ENCODE measurements around the gene PTPRN2. TPM values are rescaled to one million over a fixed set of nuclear protein-coding genes. Genes with fewer than 3 reads are reported as not detected.
"Not testable (repeated sequence)": the region's sequence is repeated elsewhere in the genome, so short reads cannot be mapped to it uniquely, and the experiment has no call there.

The PTPRN2 gene
- total RNA-seq, 2 donors from 2014 or later = 30.3 to 40.7 TPM

DNA sequence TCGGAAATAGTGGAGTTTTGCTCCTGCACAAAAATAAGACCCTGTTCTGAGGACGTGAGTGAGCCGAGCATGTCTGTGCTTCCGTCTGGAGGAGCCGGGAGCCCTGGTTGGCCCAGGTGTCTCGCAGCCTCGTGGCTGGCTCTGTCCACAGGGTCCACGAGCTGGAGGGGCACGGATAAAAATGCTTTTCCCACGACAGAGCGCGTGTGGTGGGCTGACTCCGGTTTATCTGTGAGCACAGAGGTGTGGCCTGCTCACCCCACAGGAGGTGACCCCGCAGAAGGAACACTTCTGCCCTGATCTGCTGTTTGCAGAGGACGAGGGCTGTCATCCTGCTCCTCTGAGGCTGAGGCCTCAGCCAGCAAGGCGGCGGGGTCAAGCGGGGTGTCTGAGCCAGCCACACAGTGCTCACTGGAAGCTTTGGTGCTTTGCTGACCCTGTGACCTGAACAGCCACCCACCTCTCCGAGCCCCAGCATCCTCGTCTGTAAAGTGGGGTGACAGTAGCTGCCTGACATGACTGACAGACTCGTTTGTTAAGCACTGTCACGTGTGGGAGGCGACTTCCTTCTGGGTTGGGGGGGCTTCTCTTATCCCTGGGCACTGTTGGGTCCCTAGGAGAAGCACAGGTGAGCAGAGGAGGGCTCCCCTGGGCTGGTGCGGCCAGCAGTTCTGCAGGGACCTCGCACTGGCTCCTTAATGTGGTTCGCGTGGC is 1088.3 kb downstream of the PTPRN2 start:
- intact Hi-C loops (cut with DNase I, micrococcal nuclease) = no loop called here
- ATAC-seq (no peak), DNase-seq (no peak)

DNA sequence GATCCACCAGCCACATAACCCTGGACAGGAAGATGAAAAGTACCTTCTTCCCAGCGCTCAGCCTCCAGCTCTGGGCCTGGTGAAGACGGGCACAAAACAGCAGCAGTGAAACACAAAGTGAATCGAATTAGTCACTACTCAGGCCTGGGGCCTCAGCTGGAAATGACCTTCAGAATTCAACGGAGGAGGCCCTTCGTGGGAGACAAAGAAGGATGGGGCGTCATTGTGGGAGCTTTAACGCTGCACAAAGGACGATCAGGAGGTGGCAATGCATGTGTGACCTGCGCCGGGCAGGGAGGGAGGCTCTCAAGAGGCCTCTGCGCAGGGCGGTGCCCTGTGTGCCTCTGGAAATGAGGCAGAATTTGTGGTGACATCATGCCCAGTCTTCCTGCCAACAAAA is 1089.0 kb downstream of the PTPRN2 start:
- ATAC-seq (no peak), DNase-seq (no peak)
- intact Hi-C loops (cut with DNase I, micrococcal nuclease) = no loop called here

DNA sequence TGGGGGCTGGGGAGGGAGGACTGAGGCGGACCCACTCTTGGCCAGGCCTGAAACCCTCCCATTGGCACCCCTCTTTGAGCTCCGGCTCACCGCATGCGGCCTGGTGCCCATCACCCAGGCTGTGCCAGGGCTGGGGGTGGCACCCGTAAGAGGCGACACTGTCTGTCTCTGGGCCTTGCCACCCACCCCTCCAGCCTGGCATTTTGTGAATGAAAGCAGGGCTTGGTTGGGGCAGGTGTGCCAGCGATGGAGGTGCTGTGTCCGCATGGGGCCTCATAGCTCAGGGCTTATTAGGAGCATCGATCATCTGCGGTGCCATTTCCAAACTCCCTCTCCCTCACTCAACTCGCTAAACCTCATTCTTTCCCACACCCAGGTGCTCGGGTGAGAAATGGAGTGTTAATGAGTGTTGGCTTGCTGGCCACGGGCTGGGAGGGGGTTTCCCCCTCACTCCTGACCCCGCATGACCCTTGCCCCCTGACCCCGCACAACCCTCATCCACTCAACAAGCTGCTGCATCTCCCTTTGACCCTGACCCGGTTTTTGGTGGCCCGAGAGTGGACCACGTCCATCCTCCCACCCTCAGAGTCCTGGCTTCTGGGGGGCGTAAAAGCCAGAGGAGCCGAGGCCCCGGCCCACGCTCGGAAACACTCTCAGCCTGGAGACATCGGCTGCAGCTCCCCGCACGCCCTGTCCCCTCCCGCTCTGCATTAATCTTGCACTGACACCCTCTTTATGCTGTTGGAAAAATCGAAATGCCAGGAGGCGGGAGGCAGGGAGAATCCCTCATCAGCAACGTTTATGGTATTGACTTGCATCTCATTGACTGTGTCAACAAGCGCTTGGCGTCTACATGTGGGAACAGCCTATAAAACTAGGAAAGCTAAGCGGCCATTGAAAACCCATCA is 1089.6 kb downstream of the PTPRN2 start:
- intact Hi-C loops (cut with DNase I, micrococcal nuclease) = no loop called here
- DNase-seq = no peak
- no peak for ATAC-seq

DNA sequence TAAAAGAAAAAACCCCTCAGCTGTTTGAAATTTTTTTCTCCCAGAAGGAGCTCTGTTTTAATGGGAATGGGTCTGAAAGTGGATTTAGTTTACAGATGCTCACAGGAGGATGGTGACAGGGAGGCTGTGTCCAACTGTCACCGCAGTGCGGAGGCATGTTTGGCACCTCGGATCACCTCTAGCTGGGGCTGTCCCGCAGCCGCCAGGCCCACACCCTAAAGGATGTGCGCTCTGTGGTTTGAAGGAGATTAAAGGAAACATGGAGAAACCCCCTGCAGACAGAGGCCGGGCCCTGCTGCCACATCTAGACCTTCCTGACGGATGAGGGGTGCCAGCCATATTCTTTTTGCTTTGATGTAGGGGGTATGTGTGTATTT is 1090.3 kb downstream of the PTPRN2 start:
- ATAC-seq (no peak), DNase-seq (no peak)
- intact Hi-C loops (cut with DNase I, micrococcal nuclease) = no loop called here

DNA sequence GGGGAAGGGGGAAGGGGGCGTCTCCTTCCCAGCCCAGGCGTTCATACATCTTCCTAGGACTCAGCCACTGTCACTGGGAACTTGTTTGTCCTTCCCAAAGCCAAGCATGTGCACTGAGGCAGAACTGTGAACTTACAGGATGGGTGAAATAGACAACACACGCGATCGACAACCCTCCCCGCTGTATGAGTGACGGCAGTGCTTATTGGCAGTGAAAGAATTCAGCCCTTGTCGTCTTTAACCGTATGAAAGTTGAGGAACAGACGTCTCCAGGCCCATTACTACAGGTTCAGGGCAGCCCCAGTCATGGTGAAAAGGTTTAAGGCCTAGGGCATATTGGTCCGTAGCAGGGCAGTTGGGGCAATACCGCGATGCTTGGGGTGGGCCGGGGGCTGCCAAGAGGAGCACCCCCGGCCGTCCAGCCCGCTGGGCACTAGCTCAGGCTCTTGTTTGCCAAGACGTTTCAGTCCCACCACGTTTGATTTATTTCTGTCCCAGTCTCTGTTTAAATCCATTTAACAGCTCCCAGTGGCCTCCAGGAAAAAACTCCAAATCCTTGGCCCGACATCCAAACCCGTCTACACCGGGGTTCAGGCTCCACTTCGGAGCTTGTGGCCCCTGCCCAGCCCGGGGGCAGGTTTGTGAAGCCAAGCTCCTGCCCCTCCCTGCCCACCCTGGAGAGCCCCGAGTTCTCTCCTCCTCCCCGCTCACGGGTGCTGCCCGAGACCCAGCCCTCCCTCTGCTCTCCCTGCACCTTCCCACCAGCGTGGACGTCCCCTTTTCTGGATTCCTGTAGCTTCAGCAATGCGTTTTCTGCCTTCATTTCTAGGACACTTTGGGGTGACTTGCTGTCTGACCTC is 1091.0 kb downstream of the PTPRN2 start:
- intact Hi-C loops (cut with DNase I, micrococcal nuclease) = no loop called here
- ATAC-seq = no peak
- DNase-seq = no peak

DNA sequence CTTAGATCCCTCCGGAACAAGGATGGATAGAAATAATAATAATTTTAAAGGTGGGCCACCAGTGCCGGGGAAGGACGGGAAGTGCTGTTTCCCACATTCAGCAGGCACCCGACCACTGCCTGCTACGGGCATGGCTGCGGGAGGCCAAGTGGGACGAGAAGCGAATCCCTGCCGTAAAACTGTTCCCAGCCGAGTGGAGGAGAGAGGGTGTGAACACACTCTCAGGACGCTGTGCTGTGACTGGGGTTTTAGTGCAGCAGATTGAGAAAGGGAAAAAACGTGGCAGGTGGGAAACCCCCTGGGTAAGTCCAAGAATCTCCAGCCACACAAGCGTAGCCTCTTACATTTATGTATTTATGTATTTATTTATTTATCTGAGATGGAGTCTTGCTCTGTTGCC is 1092.0 kb downstream of the PTPRN2 start:
- intact Hi-C loops (cut with DNase I, micrococcal nuclease) = no loop called here
- DNase-seq (no peak), ATAC-seq (no peak)

DNA sequence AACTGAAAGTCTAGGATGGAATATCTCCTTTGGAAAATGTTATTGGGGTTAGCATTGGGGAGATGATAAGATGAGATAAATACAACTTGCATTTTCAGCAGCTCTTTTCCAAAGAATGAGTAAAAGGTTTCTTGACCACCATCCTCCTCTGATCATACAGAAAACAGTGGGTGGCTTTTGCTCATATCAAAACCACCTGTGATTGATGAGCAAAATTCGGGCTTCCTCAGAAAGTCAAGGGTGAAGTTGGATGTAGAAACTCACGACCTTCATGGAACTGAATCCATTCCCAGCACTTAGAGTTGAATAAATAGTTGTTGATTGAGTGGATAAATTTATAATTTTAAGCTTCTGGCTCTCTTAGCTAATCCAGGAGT is 1092.5 kb downstream of the PTPRN2 start:
- intact Hi-C loops (cut with DNase I, micrococcal nuclease) = no loop called here
- ATAC-seq (no peak), DNase-seq (no peak)

DNA sequence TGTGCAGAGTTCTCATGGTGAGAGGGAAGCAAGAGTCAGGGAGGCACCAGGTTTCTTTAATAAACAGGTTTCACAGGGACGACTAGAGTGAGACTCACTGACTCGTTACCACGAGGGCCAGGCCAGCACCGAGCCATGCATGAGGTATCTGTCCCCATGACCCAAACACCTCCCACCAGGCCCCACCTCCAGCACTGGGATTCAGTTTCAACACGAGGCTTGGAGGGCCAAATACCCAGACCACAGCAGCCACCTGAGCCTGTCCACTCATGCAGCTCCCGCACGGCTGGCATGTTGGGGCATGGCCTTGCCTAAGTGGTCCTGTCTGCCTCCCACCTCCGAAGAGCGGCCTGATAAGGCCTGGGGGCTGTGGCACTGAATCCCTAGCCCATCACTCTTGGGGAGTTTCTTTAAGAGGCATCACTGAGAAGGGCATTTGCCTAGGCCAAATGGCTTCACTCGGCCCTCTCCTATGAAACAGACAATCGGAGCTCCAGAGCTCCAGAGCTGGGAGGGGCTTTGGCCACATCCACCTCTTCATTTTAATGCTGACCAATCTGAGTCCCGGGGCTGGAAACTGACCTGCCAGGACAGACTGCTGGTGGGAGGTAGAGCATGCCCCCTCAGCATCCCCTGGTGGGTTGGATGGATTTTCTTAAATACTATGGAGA is 1093.0 kb downstream of the PTPRN2 start:
- intact Hi-C loops (cut with DNase I, micrococcal nuclease) = no loop called here
- no peak for DNase-seq
- no peak for ATAC-seq

DNA sequence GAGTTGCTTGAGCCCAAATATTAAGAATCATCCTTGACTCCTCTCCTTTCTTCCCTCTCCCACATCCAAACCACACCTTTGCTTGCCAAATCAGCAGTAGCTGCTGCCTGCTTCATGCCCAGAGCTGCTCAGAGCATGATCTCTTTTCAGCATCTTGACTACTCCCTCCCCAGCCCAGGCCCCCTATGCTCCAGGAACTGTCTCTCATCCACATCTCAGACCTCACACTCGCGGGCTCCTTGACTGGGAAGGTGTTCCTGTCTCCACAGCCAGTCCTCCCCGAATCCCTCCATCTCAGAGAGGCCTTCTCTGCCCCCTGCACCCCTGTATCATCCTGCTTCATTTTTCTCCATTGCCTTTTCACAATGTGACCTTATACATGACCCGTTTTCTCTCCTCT is 1093.8 kb downstream of the PTPRN2 start:
- DNase-seq (no peak), ATAC-seq (no peak)
- intact Hi-C loops (cut with DNase I, micrococcal nuclease) = no loop called here

DNA sequence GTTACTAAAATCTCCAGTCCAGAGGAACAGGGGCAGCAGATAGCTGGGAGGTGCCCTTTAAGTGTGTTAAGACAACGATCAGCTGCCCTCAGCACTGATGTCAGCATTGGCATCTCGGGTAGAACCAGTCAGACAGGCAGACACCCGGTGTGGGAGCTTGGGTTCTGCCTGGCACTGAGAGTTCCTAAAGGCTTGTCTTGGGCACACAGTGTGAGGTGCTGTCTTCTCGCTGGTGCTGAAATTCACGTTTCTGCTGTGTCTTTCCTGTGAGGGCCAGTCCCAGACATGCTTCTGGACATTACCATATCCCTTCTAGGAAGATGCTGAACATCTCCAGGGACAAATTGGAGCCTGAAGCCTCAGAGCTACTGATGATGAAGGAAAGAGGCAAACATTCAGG is 1094.6 kb downstream of the PTPRN2 start:
- ATAC-seq (no peak), DNase-seq (no peak)

DNA sequence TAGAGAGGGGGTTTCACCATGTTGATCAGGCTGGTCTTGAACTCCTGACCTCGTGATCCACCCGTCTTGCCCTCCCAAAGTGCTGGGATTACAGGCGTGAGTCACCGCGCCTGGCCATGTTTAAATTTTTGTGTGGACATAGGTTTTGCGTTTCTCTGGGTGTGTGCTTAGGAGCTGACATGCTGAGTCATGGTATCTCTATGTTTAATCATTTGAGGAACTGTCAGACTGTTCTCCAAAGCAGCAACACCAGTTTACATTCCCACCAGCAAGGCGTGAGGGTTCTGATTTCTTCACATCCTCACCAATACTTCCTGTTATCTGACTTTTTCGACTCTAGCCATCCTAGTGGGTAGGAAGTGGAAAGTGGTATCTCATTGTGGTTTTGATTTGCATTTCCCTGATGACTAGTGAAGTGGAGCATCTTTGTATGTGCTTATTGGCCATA is 1097.1 kb downstream of the PTPRN2 start:
- no peak for ATAC-seq
- intact Hi-C loops (cut with DNase I, micrococcal nuclease) = no loop called here
- DNase-seq = no peak

More for the DNA sequence above, 1094.6 kb downstream of the PTPRN2 start:
- intact Hi-C loops (cut with DNase I, micrococcal nuclease) = no loop called here

DNA sequence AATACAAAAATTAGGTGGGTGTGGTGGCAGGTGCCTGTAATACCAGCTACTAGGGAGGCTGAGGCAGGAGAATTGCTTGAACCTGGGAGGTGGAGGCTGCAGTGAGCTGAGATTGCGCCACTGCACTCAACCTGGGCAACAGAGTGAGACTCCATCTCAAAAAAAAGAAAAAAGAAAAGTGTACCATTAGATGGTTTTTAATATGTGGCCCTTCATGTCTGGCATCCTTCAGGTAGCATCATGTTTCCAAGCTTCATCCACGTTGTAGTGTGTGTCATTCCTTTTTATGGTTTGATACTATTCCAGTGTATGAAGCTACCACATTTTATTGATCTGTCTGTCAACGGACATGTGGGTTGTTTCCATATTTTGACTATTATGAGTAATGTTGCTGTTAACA is 1097.8 kb downstream of the PTPRN2 start:
- DNase-seq; ATAC-seq; intact Hi-C loops (cut with DNase I, micrococcal nuclease): not testable (repeated sequence)

Small RNA genes within 50 kb of the gene (microRNA-seq; reads per million reads assigned to microRNA genes)
- gene MIR153-2 (0 reads per million in 2 donors), gene MIR5707 (0 reads per million in 2 donors), gene MIR595 (0 reads per million in 2 donors)

Other genes with a start within 250 kb of the PTPRN2 start
- 10 to 100 TPM in 1 of 2 donors, 1 to 10 TPM in 1; 6.6 to 12.2 TPM for gene NCAPG2, start 117.0 kb upstream of the PTPRN2 start, total RNA-seq
- gene ESYT2, start 241.7 kb upstream of the PTPRN2 start, total RNA-seq = 10 to 100 TPM; 68.8 to 86.0 TPM